SK-N-SH (cell line): ENCODE measurements around the gene ZNF81.

ENCODE experiments used
- CTCF ChIP-seq: fragments of 200-600 bp; sonication (generic); IDR thresholded peaks from 2 replicates; pipeline ENCODE4 v1.6.1; 2017; ENCODE audit warnings: antibody characterized with exemption, mild to moderate bottlenecking, moderate library complexity
- FOXJ3 ChIP-seq: sonication (generic); formaldehyde crosslinking; IDR thresholded peaks from 2 replicates; pipeline ENCODE4 v1.5.1; 2020; ENCODE audit warnings: mild to moderate bottlenecking, missing genetic modification reagents

GRCh38 chrX:47878198-47878597 is 41.5 kb downstream of the ZNF81 start:
- TF ChIP-seq FOXJ3 (CRISPR knock-in tag) (no peak), CTCF (no peak)
